ENCODE results near the gene ZNF710. TPM values are rescaled to one million over a fixed set of nuclear protein-coding genes. Genes with fewer than 3 reads are reported as not detected.

The ZNF710 gene
- total and polyA plus RNA-seq, 2 of the 4 experiments (the other 2 are of a cell fraction) = 7.6 to 8.2 TPM

GRCh38 chr15:89980896-89981295 is 20.2 kb upstream of the ZNF710 start:
- WGBS, 2 experiments (ENCODE audit: extremely low coverage in 2 of 2, insufficient read length in 1 of 2) = 88% methylated on average over 2 of the region's 4 CpGs; no CpG with 5 or more reads in 1 of the 2 experiments

More at GRCh38 chr15:89980896-89981295, 20.2 kb upstream of the ZNF710 start:
- H3K18ac ChIP-seq (ENCODE audit: low read depth, low read length) = no peak overlapping the region
- peaks cover 8% of the 10 kb centered on the region for H3K9me3 ChIP-seq (ENCODE audit: control insufficient read depth, insufficient read depth, low read length)
- BruUV-seq (replicated peaks) = no TSS peak
- H2BK20ac ChIP-seq (ENCODE audit: low read depth, low read length) = no peak overlapping the region
- H3K36me3 ChIP-seq (ENCODE audit: control insufficient read depth, insufficient read depth, low read length) = no peaks in the 10 kb centered on the region
- peaks cover 41% of the 10 kb centered on the region for H3K27me3 ChIP-seq (ENCODE audit: control insufficient read depth, insufficient read depth, low read length)
- intact Hi-C loops (cut with micrococcal nuclease) (no loop called here), dilution Hi-C loops (cut with HindIII; ENCODE audit: low sequenced_read_pairs, unreplicated experiment) (no loop called here), in situ Hi-C loops (cut with MboI; ENCODE audit: low sequenced_read_pairs) (no loop called here)
- H3K56ac ChIP-seq (ENCODE audit: extremely low read depth, insufficient read depth, low read length) = no peak overlapping the region
- no peak overlapping the region for H4K8ac ChIP-seq (ENCODE audit: low read depth in 2 of 2, low read length in 2 of 2)
- no peak overlapping the region for H3K4ac ChIP-seq (ENCODE audit: low read depth, low read length)
- no peaks in the 10 kb centered on the region for H4K20me1 ChIP-seq (ENCODE audit: insufficient read depth, low read length)
- H2BK15ac ChIP-seq (ENCODE audit: low read depth, low read length) = no peak overlapping the region
- H2AK9ac ChIP-seq (replicated peaks; ENCODE audit: low read depth, low read length, poor library complexity) = no peak overlapping the region
- no peak for ATAC-seq (ENCODE audit: low read depth)
- CTCF ChIA-PET = no interaction called here
- H2AFZ ChIP-seq (replicated peaks; ENCODE audit: low read length, poor library complexity) = no peak overlapping the region
- H3K4me3 ChIP-seq (ENCODE audit: insufficient read depth, low read depth, low read length) = no peak overlapping the region
- no peak overlapping the region for H2BK5ac ChIP-seq (ENCODE audit: low read depth, low read length, poor library complexity, severe bottlenecking)
- H4K5ac ChIP-seq (ENCODE audit: low read depth, low read length) = no peak overlapping the region
- no peak overlapping the region for H4K91ac ChIP-seq (ENCODE audit: insufficient read depth, low read depth, low read length)
- POLR2A ChIA-PET (ENCODE audit: unreplicated experiment) = no interaction called here
- H3K79me1 ChIP-seq (ENCODE audit: low read depth in 1 of 2, low read length in 2 of 2) = no peaks in the 10 kb centered on the region
- no peak overlapping the region for H3K14ac ChIP-seq (replicated peaks; ENCODE audit: low read depth, low read length)
- no peak overlapping the region for H2AK5ac ChIP-seq (ENCODE audit: low read depth, low read length)
- H3K4me1 ChIP-seq (ENCODE audit: control insufficient read depth, insufficient read depth, low read length) = no peaks in the 10 kb centered on the region
- H3K9ac ChIP-seq (ENCODE audit: low read depth, low read length) = no peak overlapping the region
- H2BK120ac ChIP-seq (ENCODE audit: low read depth, low read length) = no peak overlapping the region
- DNase-seq = no peak
- H3K27ac ChIP-seq (ENCODE audit: insufficient read depth, low read length) = no peak overlapping the region
- H3K4me2 ChIP-seq (ENCODE audit: low read depth, low read length) = no peak overlapping the region
- no peak overlapping the region for H3K23ac ChIP-seq (ENCODE audit: low read depth, low read length)
- H3K9me1 ChIP-seq (ENCODE audit: insufficient read depth, low read length) = no peaks in the 10 kb centered on the region
- TF ChIP-seq USF2 (IDR thresholded peaks at IDR 0.05; ENCODE audit: low read depth, low read length) (no peak), SMC3 (IDR thresholded peaks at IDR 0.05; ENCODE audit: low read depth, low read length) (no peak), ELK1 (IDR thresholded peaks at IDR 0.05; ENCODE audit: borderline replicate concordance, low read depth, low read length) (no peak), MXI1 (IDR thresholded peaks at IDR 0.05; ENCODE audit: borderline replicate concordance, low read depth, low read length) (no peak), NFE2L2 (IDR thresholded peaks at IDR 0.05; ENCODE audit: low read depth, low read length) (no peak), POLR2A (IDR thresholded peaks at IDR 0.05; ENCODE audit: low read depth, low read length) (no peak), MAZ (IDR thresholded peaks at IDR 0.05; ENCODE audit: borderline replicate concordance, low read depth, low read length) (no peak), CHD1 (IDR thresholded peaks at IDR 0.05; ENCODE audit: low read depth, low read length) (no peak), CTCF (conservative IDR thresholded peaks at IDR 0.05; ENCODE audit: low read depth, low read length) (no peak), RFX5 (IDR thresholded peaks at IDR 0.05; ENCODE audit: low read depth, low read length) (no peak), RCOR1 (IDR thresholded peaks at IDR 0.05; ENCODE audit: insufficient replicate concordance, low read length) (no peak)
